Fibroblast of villous mesenchyme (primary cell): Measurements from ENCODE around the gene HSPH1. TPM values are rescaled to one million over a fixed set of nuclear protein-coding genes. Genes with fewer than 3 reads are reported as not detected.

ENCODE experiments used
- DNase-seq: peaks from one replicate; pipeline ENCODE4 v3.0.0-alpha.2; 2010; ENCODE audit warnings: low read depth
- H3K4me3 ChIP-seq: 2 replicates; pipeline ENCODE4 v1.5.1; 2011; ENCODE audit warnings: low read depth, mild to moderate bottlenecking, low read length
- total RNA-seq: library from RNA; depleted of rRNA; stranded (reverse); fragments of >200 nt; gene quantifications from 2 replicates; pipeline ENCODE4 v1.2.3, GENCODE V29; 2012
- TF ChIP-seq, protein P1 (sequence below): IDR thresholded peaks from 2 replicates; pipeline ENCODE4 v1.5.1; 2012; ENCODE audit warnings: low read depth, mild to moderate bottlenecking, low read length; ENCODE audit not compliant: insufficient read depth

Gene HSPH1
- total RNA-seq, 1 donor, result 70.8 TPM

DNA sequence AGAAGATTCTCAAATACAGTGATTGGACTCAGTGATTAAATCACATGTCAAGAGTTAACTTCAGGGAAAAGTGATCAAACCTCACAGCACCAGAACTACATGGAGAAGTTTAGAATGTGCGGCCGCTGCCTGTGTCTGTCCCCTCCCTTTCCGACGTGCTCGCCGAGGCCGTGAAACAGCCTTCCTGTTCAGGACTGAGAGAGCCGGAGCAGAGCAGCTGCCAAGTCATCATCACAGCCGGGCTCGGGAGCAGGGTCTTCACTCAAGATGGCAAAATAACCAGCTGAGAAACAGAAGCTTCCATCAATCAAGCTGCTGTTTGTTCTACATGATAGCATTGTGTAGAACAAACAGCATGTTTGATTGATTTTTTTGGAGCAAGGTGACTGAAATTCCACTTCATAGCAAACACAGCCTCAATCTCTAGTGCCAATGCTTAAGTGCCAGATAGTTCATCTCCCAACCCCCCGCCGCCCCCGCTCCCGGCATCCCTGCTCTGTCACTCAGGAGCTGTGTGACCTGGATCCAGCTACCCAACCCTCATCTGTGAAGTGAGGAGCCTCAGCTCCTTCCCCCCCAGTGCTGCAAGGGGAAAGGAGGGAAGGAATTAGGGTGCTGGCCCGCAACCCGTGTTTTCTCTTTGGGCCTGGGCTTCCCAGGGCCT, 70.6 kb downstream of the HSPH1 start:
- H3K4me3 ChIP-seq, result no peak overlapping the region
- TF ChIP-seq, protein P1, sequence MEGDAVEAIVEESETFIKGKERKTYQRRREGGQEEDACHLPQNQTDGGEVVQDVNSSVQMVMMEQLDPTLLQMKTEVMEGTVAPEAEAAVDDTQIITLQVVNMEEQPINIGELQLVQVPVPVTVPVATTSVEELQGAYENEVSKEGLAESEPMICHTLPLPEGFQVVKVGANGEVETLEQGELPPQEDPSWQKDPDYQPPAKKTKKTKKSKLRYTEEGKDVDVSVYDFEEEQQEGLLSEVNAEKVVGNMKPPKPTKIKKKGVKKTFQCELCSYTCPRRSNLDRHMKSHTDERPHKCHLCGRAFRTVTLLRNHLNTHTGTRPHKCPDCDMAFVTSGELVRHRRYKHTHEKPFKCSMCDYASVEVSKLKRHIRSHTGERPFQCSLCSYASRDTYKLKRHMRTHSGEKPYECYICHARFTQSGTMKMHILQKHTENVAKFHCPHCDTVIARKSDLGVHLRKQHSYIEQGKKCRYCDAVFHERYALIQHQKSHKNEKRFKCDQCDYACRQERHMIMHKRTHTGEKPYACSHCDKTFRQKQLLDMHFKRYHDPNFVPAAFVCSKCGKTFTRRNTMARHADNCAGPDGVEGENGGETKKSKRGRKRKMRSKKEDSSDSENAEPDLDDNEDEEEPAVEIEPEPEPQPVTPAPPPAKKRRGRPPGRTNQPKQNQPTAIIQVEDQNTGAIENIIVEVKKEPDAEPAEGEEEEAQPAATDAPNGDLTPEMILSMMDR, result no peak
- DNase-seq, result no peak

DNA sequence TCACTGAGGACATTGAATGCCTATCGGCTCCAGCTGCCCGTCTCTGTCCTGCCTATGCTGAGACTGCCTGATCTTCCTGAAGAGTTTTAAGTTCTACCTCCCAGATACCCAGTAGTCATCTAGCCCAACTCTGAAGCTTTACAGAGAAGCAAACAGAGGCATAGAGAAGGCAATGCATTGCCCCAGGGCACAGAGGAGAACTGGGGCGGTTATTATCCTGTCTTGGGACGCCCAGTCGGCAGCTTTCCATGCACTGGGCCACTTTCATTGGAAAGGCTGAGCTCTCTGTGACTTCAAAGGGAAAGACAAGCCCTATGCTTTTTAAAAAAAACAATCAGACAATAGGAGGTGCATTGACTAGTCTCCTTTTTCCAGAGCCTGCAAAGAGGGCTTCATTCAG, 71.6 kb downstream of the HSPH1 start:
- H3K4me3 ChIP-seq, result no peak overlapping the region
- no peak for DNase-seq
- TF ChIP-seq, protein P1, result no peak

DNA sequence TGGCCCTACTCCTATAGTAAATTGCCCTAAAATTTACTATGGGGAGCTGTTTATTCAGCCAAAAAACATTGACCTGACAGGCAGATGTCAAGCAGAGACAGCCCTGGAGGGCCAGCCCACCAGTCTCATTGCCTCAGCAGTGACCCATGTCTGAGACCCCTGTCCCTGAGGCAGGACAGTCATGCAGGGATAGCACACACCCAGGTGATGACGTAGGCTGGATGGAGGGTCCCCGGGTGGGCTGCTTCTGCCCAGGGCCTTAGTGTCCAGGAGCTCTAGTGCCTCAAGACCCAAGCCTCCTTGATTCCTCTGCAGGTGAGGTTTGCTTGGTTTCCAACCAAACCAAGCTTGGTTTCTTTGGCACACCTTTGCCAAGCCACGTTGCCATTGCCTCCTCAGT, 72.1 kb downstream of the HSPH1 start:
- TF ChIP-seq, protein P1, result no peak
- no peak overlapping the region for H3K4me3 ChIP-seq
- no peak for DNase-seq

GRCh38 chr13:31088826-31089420, 72.8 kb downstream of the HSPH1 start:
- TF ChIP-seq, protein P1, result no peak
- DNase-seq, result no peak
- H3K4me3 ChIP-seq, result no peak overlapping the region

Other genes with a start within 250 kb of the HSPH1 start
- gene TEX26, start 229.2 kb downstream of the HSPH1 start, total RNA-seq, result under 0.01 TPM in 1 of 2 replicates, not detected in the other
- gene B3GLCT, start 38.1 kb upstream of the HSPH1 start, total RNA-seq, result 12.2 and 16.0 TPM in 2 replicates